ENCODE measurements around the gene CPTP.

Gene CPTP

DNA sequence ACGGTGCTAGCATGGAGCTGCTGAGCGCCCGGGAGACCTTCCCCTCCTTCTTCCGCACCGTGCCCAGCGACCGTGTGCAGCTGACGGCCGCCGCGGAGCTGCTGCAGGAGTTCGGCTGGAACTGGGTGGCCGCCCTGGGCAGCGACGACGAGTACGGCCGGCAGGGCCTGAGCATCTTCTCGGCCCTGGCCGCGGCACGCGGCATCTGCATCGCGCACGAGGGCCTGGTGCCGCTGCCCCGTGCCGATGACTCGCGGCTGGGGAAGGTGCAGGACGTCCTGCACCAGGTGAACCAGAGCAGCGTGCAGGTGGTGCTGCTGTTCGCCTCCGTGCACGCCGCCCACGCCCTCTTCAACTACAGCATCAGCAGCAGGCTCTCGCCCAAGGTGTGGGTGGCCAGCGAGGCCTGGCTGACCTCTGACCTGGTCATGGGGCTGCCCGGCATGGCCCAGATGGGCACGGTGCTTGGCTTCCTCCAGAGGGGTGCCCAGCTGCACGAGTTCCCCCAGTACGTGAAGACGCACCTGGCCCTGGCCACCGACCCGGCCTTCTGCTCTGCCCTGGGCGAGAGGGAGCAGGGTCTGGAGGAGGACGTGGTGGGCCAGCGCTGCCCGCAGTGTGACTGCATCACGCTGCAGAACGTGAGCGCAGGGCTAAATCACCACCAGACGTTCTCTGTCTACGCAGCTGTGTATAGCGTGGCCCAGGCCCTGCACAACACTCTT is 7.6 kb downstream of the CPTP start:
- no peak overlapping the region for H3K4me2 ChIP-seq (ENCODE audit: insufficient read depth, low read length, poor library complexity, severe bottlenecking)
- H3K4ac ChIP-seq (ENCODE audit: low read length): peak overlapping the region; percentile 53
- no peak overlapping the region for H2AK5ac ChIP-seq (ENCODE audit: low read depth, low read length)
- H2BK12ac ChIP-seq (ENCODE audit: low read length): peak overlapping the region; percentile 6
- peak overlapping the region; percentile 38 for H3K14ac ChIP-seq (ENCODE audit: low read length)
- no peak overlapping the region for H3K27ac ChIP-seq (replicated peaks; ENCODE audit: low read length)
- peaks cover 0 to 2% (median 0%) of the 10 kb centered on the region in 3 experiments for H3K27me3 ChIP-seq (ENCODE audit: control insufficient read depth in 3 of 3, insufficient read depth in 3 of 3, low read depth in 1 of 3, low read length in 3 of 3)
- no peak overlapping the region for H3K4me3 ChIP-seq (ENCODE audit: low read length in 2 of 2)
- H3K18ac ChIP-seq (ENCODE audit: low read length): no peak overlapping the region
- no peak overlapping the region for H2BK120ac ChIP-seq (ENCODE audit: low read depth, low read length)
- peaks cover 13 to 28% of the 10 kb centered on the region in 2 donors for H3K36me3 ChIP-seq (replicated peaks in 1 of 2; ENCODE audit: control insufficient read depth in 2 of 2, insufficient read depth in 2 of 2, low read length in 2 of 2)
- H2AFZ ChIP-seq (ENCODE audit: low read length): no peak overlapping the region
- H2BK15ac ChIP-seq (ENCODE audit: low read length): no peak overlapping the region
- peak overlapping the region; percentile 43 for H4K8ac ChIP-seq (ENCODE audit: low read depth, low read length)
- peaks cover 8 to 11% of the 10 kb centered on the region in 2 donors for H3K4me1 ChIP-seq (ENCODE audit: control insufficient read depth in 2 of 2, insufficient read depth in 1 of 2, low read depth in 1 of 2, low read length in 2 of 2)
- H3K9me3 ChIP-seq (replicated peaks in 1 of 2; ENCODE audit: control insufficient read depth in 2 of 2, insufficient read depth in 1 of 2, low read depth in 1 of 2, low read length in 2 of 2): peaks cover 0 to 9% of the 10 kb centered on the region in 2 donors
- peak overlapping the region; percentile 13 for H2BK5ac ChIP-seq (ENCODE audit: low read length)
- no CpG with 5 or more reads among the region's 57 CpGs for WGBS, 2 donors (ENCODE audit: extremely low coverage in 2 of 2, insufficient read length in 2 of 2, insufficient replicate concordance in 1 of 2)
- H3K9ac ChIP-seq (ENCODE audit: low read depth, low read length, poor library complexity): peak overlapping the region; percentile 70
- no peak overlapping the region for H4K91ac ChIP-seq (ENCODE audit: low read depth, low read length, poor library complexity)
- peaks cover 14% of the 10 kb centered on the region for H3K79me1 ChIP-seq (ENCODE audit: low read depth, low read length)
- no peak for DNase-seq (ENCODE audit: low spot score)
- peak overlapping the region; percentile 99 for H3K23ac ChIP-seq (ENCODE audit: low read depth, low read length, poor library complexity)

- peaks cover 8 to 11% of the 10 kb centered on the region in 2 donors for H3K4me1 ChIP-seq (ENCODE audit: control insufficient read depth in 2 of 2, insufficient read depth in 1 of 2, low read depth in 1 of 2, low read length in 2 of 2)
- H2BK12ac ChIP-seq (ENCODE audit: low read length): no peak overlapping the region
- no peak overlapping the region for H3K14ac ChIP-seq (ENCODE audit: low read length)
- peaks cover 0 to 9% of the 10 kb centered on the region in 2 donors for H3K9me3 ChIP-seq (replicated peaks in 1 of 2; ENCODE audit: control insufficient read depth in 2 of 2, insufficient read depth in 1 of 2, low read depth in 1 of 2, low read length in 2 of 2)
- no peak overlapping the region for H4K91ac ChIP-seq (ENCODE audit: low read depth, low read length, poor library complexity)
- peaks cover 14% of the 10 kb centered on the region for H3K79me1 ChIP-seq (ENCODE audit: low read depth, low read length)
- H2BK120ac ChIP-seq (ENCODE audit: low read depth, low read length): no peak overlapping the region
- H2AFZ ChIP-seq (ENCODE audit: low read length): no peak overlapping the region
- H4K8ac ChIP-seq (ENCODE audit: low read depth, low read length): peak overlapping the region; percentile 4
- peak overlapping the region; percentile 12 for H3K9ac ChIP-seq (ENCODE audit: low read depth, low read length, poor library complexity)
- H3K4me2 ChIP-seq (ENCODE audit: insufficient read depth, low read length, poor library complexity, severe bottlenecking): no peak overlapping the region
- DNase-seq (ENCODE audit: low spot score): no peak
- H3K4ac ChIP-seq (ENCODE audit: low read length): no peak overlapping the region
- WGBS, 2 donors (ENCODE audit: extremely low coverage in 2 of 2, insufficient read length in 2 of 2, insufficient replicate concordance in 1 of 2): no CpG with 5 or more reads among the region's 48 CpGs
- peaks cover 12 to 25% of the 10 kb centered on the region in 2 donors for H3K36me3 ChIP-seq (replicated peaks in 1 of 2; ENCODE audit: control insufficient read depth in 2 of 2, insufficient read depth in 2 of 2, low read length in 2 of 2)
- peaks cover 0 to 2% (median 0%) of the 10 kb centered on the region in 3 experiments for H3K27me3 ChIP-seq (ENCODE audit: control insufficient read depth in 3 of 3, insufficient read depth in 3 of 3, low read depth in 1 of 3, low read length in 3 of 3)
- H2BK15ac ChIP-seq (ENCODE audit: low read length): no peak overlapping the region
- H3K18ac ChIP-seq (ENCODE audit: low read length): no peak overlapping the region
- H3K23ac ChIP-seq (ENCODE audit: low read depth, low read length, poor library complexity): peak overlapping the region; percentile 99
- no peak overlapping the region for H2BK5ac ChIP-seq (ENCODE audit: low read length)
- H2AK5ac ChIP-seq (ENCODE audit: low read depth, low read length): no peak overlapping the region
- peak overlapping the region in 1 of 2 donors; percentile 44 for H3K4me3 ChIP-seq (ENCODE audit: low read length in 2 of 2)
- no peak overlapping the region for H3K27ac ChIP-seq (replicated peaks; ENCODE audit: low read length)
These were observed 8.3 kb downstream of the CPTP start for GRCh38 chr1:1332774-1333480.

DNA sequence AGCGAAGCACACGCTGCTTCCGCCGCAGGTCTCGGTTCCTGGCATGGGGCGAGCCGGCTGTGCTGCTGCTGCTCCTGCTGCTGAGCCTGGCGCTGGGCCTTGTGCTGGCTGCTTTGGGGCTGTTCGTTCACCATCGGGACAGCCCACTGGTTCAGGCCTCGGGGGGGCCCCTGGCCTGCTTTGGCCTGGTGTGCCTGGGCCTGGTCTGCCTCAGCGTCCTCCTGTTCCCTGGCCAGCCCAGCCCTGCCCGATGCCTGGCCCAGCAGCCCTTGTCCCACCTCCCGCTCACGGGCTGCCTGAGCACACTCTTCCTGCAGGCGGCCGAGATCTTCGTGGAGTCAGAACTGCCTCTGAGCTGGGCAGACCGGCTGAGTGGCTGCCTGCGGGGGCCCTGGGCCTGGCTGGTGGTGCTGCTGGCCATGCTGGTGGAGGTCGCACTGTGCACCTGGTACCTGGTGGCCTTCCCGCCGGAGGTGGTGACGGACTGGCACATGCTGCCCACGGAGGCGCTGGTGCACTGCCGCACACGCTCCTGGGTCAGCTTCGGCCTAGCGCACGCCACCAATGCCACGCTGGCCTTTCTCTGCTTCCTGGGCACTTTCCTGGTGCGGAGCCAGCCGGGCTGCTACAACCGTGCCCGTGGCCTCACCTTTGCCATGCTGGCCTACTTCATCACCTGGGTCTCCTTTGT is 9.1 kb downstream of the CPTP start:
- H3K36me3 ChIP-seq (replicated peaks in 1 of 2; ENCODE audit: control insufficient read depth in 2 of 2, insufficient read depth in 2 of 2, low read length in 2 of 2): peaks cover 14 to 26% of the 10 kb centered on the region in 2 donors
- no peak overlapping the region for H2BK120ac ChIP-seq (ENCODE audit: low read depth, low read length)
- no peak overlapping the region for H2BK15ac ChIP-seq (ENCODE audit: low read length)
- H2BK12ac ChIP-seq (ENCODE audit: low read length): no peak overlapping the region
- peaks cover 0 to 9% of the 10 kb centered on the region in 2 donors for H3K9me3 ChIP-seq (replicated peaks in 1 of 2; ENCODE audit: control insufficient read depth in 2 of 2, insufficient read depth in 1 of 2, low read depth in 1 of 2, low read length in 2 of 2)
- H3K18ac ChIP-seq (ENCODE audit: low read length): no peak overlapping the region
- no peak for DNase-seq (ENCODE audit: low spot score)
- H3K4me1 ChIP-seq (ENCODE audit: control insufficient read depth in 2 of 2, insufficient read depth in 1 of 2, low read depth in 1 of 2, low read length in 2 of 2): peaks cover 8 to 11% of the 10 kb centered on the region in 2 donors
- H3K4me3 ChIP-seq (ENCODE audit: low read length in 2 of 2): no peak overlapping the region
- H2BK5ac ChIP-seq (ENCODE audit: low read length): no peak overlapping the region
- no peak overlapping the region for H3K4ac ChIP-seq (ENCODE audit: low read length)
- H3K79me1 ChIP-seq (ENCODE audit: low read depth, low read length): peaks cover 14% of the 10 kb centered on the region
- peaks cover 0 to 2% (median 0%) of the 10 kb centered on the region in 3 experiments for H3K27me3 ChIP-seq (ENCODE audit: control insufficient read depth in 3 of 3, insufficient read depth in 3 of 3, low read depth in 1 of 3, low read length in 3 of 3)
- H3K4me2 ChIP-seq (ENCODE audit: insufficient read depth, low read length, poor library complexity, severe bottlenecking): no peak overlapping the region
- WGBS, 2 donors (ENCODE audit: extremely low coverage in 2 of 2, insufficient read length in 2 of 2, insufficient replicate concordance in 1 of 2): no CpG with 5 or more reads among the region's 36 CpGs
- no peak overlapping the region for H4K91ac ChIP-seq (ENCODE audit: low read depth, low read length, poor library complexity)
- no peak overlapping the region for H2AFZ ChIP-seq (ENCODE audit: low read length)
- H3K14ac ChIP-seq (ENCODE audit: low read length): no peak overlapping the region
- H3K27ac ChIP-seq (replicated peaks; ENCODE audit: low read length): no peak overlapping the region
- H4K8ac ChIP-seq (ENCODE audit: low read depth, low read length): no peak overlapping the region
- no peak overlapping the region for H2AK5ac ChIP-seq (ENCODE audit: low read depth, low read length)
- H3K9ac ChIP-seq (ENCODE audit: low read depth, low read length, poor library complexity): no peak overlapping the region
- peak overlapping the region; percentile 99 for H3K23ac ChIP-seq (ENCODE audit: low read depth, low read length, poor library complexity)
